MM.1S (cell line): ENCODE results near the gene PGA5.

Experiments
- CTCF ChIP-seq: fragments of 300-600 bp; sonication (generic); IDR thresholded peaks from 2 replicates; pipeline ENCODE4 v1.5.1; 2016; ENCODE audit warnings: antibody characterized with exemption, low read length, mixed read lengths
- EZH2 ChIP-seq: fragments of 300-600 bp; sonication (generic); optimal IDR thresholded peaks from 2 replicates; pipeline ENCODE3; 2017; ENCODE audit warnings: low read depth, mild to moderate bottlenecking, antibody characterized with exemption, low read length, mixed read lengths

DNA sequence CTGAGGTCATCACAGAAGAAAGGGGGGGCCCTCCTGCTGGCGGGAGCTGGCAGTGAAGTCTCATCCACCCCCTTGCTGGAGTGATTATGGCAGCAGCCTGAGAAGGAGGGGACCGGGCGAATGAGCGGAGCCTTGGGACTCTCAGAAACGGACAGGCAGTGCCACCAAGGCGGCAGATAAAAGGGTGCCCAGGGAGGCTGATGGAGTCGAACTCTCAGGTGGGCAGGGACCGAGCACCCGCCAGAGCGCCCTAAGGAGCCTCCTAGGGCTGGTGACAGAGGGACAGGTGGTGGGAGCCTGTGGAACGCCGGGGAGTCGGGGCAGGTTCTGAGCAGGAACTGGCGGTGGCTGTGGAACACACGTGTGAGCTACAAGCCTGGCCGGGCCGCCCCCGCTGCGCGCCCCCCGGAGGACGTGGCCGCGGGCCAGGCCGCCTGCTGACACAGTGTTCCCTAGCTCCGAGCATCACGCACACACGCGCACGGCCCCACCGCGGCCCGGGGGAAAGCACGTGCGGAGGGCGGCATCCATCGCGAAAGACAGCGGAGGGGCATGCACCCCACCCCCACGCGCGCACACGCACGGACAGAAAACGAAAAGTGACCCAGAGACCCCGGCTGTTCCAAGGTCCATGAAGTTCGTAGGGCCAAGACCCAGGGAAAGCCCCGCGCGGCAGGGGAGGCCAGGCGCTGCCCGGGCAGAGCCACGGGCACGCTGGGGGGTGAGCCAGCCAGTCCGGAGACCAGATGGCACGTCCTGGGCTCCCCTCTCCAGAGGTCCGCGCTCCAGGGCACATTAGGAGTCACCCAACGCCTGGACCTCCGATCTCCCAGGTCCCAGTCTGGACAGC, 53.1 kb downstream of the PGA5 start:
- peak; percentile 9 for TF ChIP-seq CTCF
- no peak for TF ChIP-seq EZH2
